Measurements from ENCODE around the gene ENDOV. TPM values are rescaled to one million over a fixed set of nuclear protein-coding genes. Genes with fewer than 3 reads are reported as not detected.

The ENDOV gene
- total RNA-seq, 1 donor from 2014 or later, result 40.7 TPM

- Mint-ChIP-seq H3K36me3 (ENCODE audit: low read depth, unreplicated experiment) (no peaks in the 10 kb centered on the region), H3K9me3 (ENCODE audit: unreplicated experiment) (no peaks in the 10 kb centered on the region), H3K4me3 (ENCODE audit: unreplicated experiment) (peak overlapping the region; percentile 90), H3K27ac (ENCODE audit: unreplicated experiment) (peak overlapping the region; percentile 88), H3K4me1 (ENCODE audit: unreplicated experiment) (peaks cover 17% of the 10 kb centered on the region), H3K27me3 (ENCODE audit: unreplicated experiment) (peaks cover 10% of the 10 kb centered on the region)
- TF ChIP-seq CTCF (IDR thresholded peaks at IDR 0.05; ENCODE audit: unreplicated experiment), result no peak
- DNase-seq (ENCODE audit: low spot score), result peak; percentile 97
Observed at GRCh38 chr17:80454557-80455335, 39.8 kb downstream of the ENDOV start.

- peaks cover 17% of the 10 kb centered on the region for H3K4me1 Mint-ChIP-seq (ENCODE audit: unreplicated experiment)
- no peaks in the 10 kb centered on the region for H3K9me3 Mint-ChIP-seq (ENCODE audit: unreplicated experiment)
- peaks cover 10% of the 10 kb centered on the region for H3K27me3 Mint-ChIP-seq (ENCODE audit: unreplicated experiment)
- TF ChIP-seq CTCF (IDR thresholded peaks at IDR 0.05; ENCODE audit: unreplicated experiment), result no peak
- no peaks in the 10 kb centered on the region for H3K36me3 Mint-ChIP-seq (ENCODE audit: low read depth, unreplicated experiment)
- peak overlapping the region; percentile 90 for H3K4me3 Mint-ChIP-seq (ENCODE audit: unreplicated experiment)
- peak overlapping the region; percentile 88 for H3K27ac Mint-ChIP-seq (ENCODE audit: unreplicated experiment)
- DNase-seq (ENCODE audit: low spot score), result peak; percentile 60
Observed at GRCh38 chr17:80455336-80455710, 40.4 kb downstream of the ENDOV start.

GRCh38 chr17:80455784-80456183 lies 40.8 kb downstream of the ENDOV start:
- peak overlapping the region; percentile 24 for H3K27ac Mint-ChIP-seq (ENCODE audit: unreplicated experiment)
- no peaks in the 10 kb centered on the region for H3K9me3 Mint-ChIP-seq (ENCODE audit: unreplicated experiment)
- H3K4me3 Mint-ChIP-seq (ENCODE audit: unreplicated experiment), result peak overlapping the region; percentile 90
- TF ChIP-seq CTCF (IDR thresholded peaks at IDR 0.05; ENCODE audit: unreplicated experiment), result no peak
- no peaks in the 10 kb centered on the region for H3K36me3 Mint-ChIP-seq (ENCODE audit: low read depth, unreplicated experiment)
- H3K27me3 Mint-ChIP-seq (ENCODE audit: unreplicated experiment), result peaks cover 12% of the 10 kb centered on the region
- H3K4me1 Mint-ChIP-seq (ENCODE audit: unreplicated experiment), result peaks cover 17% of the 10 kb centered on the region
- DNase-seq (ENCODE audit: low spot score), result no peak

- no peak for DNase-seq (ENCODE audit: low spot score)
- TF ChIP-seq CTCF (IDR thresholded peaks at IDR 0.05; ENCODE audit: unreplicated experiment), result no peak
- H3K27me3 Mint-ChIP-seq (ENCODE audit: unreplicated experiment), result peaks cover 12% of the 10 kb centered on the region
- no peaks in the 10 kb centered on the region for H3K36me3 Mint-ChIP-seq (ENCODE audit: low read depth, unreplicated experiment)
- H3K9me3 Mint-ChIP-seq (ENCODE audit: unreplicated experiment), result no peaks in the 10 kb centered on the region
- H3K4me3 Mint-ChIP-seq (ENCODE audit: unreplicated experiment), result no peak overlapping the region
- H3K27ac Mint-ChIP-seq (ENCODE audit: unreplicated experiment), result no peak overlapping the region
- H3K4me1 Mint-ChIP-seq (ENCODE audit: unreplicated experiment), result peaks cover 17% of the 10 kb centered on the region
Observed at GRCh38 chr17:80456465-80457235, 41.7 kb downstream of the ENDOV start.

Measured in endothelial cell (in vitro differentiated cells).